IPS-20b (cell line): Measurements from ENCODE around the gene PHF20.
"Not testable (repeated sequence)": the region's sequence is repeated elsewhere in the genome, so short reads cannot be mapped to it uniquely, and the experiment has no call there.

Experiments used
- H3K27ac ChIP-seq: one replicate; pipeline ENCODE4 v1.5.1; 2013; ENCODE audit warnings: low read length
- H3K27me3 ChIP-seq: 2 replicates; pipeline ENCODE4 v1.6.1; 2013; ENCODE audit warnings: mild to moderate bottlenecking, low read length, inconsistent platforms; ENCODE audit not compliant: insufficient read depth
- H3K36me3 ChIP-seq: 2 replicates; pipeline ENCODE4 v1.6.1; 2013; ENCODE audit warnings: low read depth, mild to moderate bottlenecking, inconsistent platforms, low read length, moderate library complexity; ENCODE audit not compliant: insufficient read depth
- H3K4me1 ChIP-seq: 2 replicates; pipeline ENCODE4 v1.6.1; 2013; ENCODE audit warnings: mild to moderate bottlenecking, control low read depth, inconsistent platforms, low read length, moderate library complexity; ENCODE audit not compliant: insufficient read depth
- H3K4me3 ChIP-seq: 2 replicates; pipeline ENCODE4 v1.5.1; 2013; ENCODE audit warnings: mild to moderate bottlenecking, low read length, inconsistent platforms
- H3K9ac ChIP-seq: 2 replicates; pipeline ENCODE4 v1.6.1; 2013; ENCODE audit warnings: low read depth, mild to moderate bottlenecking, inconsistent platforms, low read length, moderate library complexity
- H3K9me3 ChIP-seq: 2 replicates; pipeline ENCODE4 v1.6.1; 2013; ENCODE audit warnings: mild to moderate bottlenecking, low read depth, low read length, inconsistent platforms; ENCODE audit not compliant: insufficient read depth

PHF20 gene

GRCh38 chr20:35895516-35895915, 123.7 kb downstream of the PHF20 start:
- not testable (repeated sequence) for H3K27ac ChIP-seq, H3K4me3 ChIP-seq, H3K27me3 ChIP-seq, H3K9ac ChIP-seq, H3K9me3 ChIP-seq, H3K4me1 ChIP-seq
- H3K36me3 ChIP-seq = peaks cover 18% of the 10 kb centered on the region

GRCh38 chr20:35899064-35899463, 127.2 kb downstream of the PHF20 start:
- H3K4me3 ChIP-seq = no peak overlapping the region
- no peaks in the 10 kb centered on the region for H3K4me1 ChIP-seq
- no peak overlapping the region for H3K27ac ChIP-seq
- peaks cover 30% of the 10 kb centered on the region for H3K36me3 ChIP-seq
- H3K27me3 ChIP-seq = no peaks in the 10 kb centered on the region
- H3K9ac ChIP-seq = no peak overlapping the region
- H3K9me3 ChIP-seq = no peaks in the 10 kb centered on the region

- H3K4me1 ChIP-seq, H3K4me3 ChIP-seq, H3K9me3 ChIP-seq, H3K27ac ChIP-seq, H3K9ac ChIP-seq, H3K27me3 ChIP-seq: not testable (repeated sequence)
- peaks cover 36% of the 10 kb centered on the region for H3K36me3 ChIP-seq
These were observed 129.4 kb downstream of the PHF20 start for GRCh38 chr20:35901230-35901629.

- Histone ChIP-seq H3K4me3 (no peak overlapping the region), H3K9me3 (no peaks in the 10 kb centered on the region), H3K27ac (no peak overlapping the region), H3K9ac (no peak overlapping the region), H3K4me1 (no peaks in the 10 kb centered on the region), H3K36me3 (peaks cover 43% of the 10 kb centered on the region), H3K27me3 (no peaks in the 10 kb centered on the region)
These were observed 130.1 kb downstream of the PHF20 start for GRCh38 chr20:35901678-35902544.

- no peak overlapping the region for H3K27ac ChIP-seq
- H3K4me1 ChIP-seq = peaks cover 6% of the 10 kb centered on the region; the same call in 1 of the 2 replicates
- H3K9ac ChIP-seq = no peak overlapping the region
- peaks cover 49% of the 10 kb centered on the region for H3K36me3 ChIP-seq
- no peaks in the 10 kb centered on the region for H3K27me3 ChIP-seq
- H3K4me3 ChIP-seq = no peak overlapping the region
- no peaks in the 10 kb centered on the region for H3K9me3 ChIP-seq
These were observed 130.7 kb downstream of the PHF20 start for GRCh38 chr20:35902545-35902941.

GRCh38 chr20:35903843-35904242, 132.0 kb downstream of the PHF20 start:
- H3K9me3 ChIP-seq = no peaks in the 10 kb centered on the region
- peaks cover 13% of the 10 kb centered on the region; the same call in 1 of the 2 replicates for H3K4me1 ChIP-seq
- H3K27ac ChIP-seq = no peak overlapping the region

GRCh38 chr20:35904982-35905663, 133.3 kb downstream of the PHF20 start:
- H3K27me3 ChIP-seq = no peaks in the 10 kb centered on the region
- H3K27ac ChIP-seq = no peak overlapping the region
- H3K9ac ChIP-seq = no peak overlapping the region
- no peak overlapping the region for H3K4me3 ChIP-seq
- peaks cover 44% of the 10 kb centered on the region for H3K36me3 ChIP-seq
- no peaks in the 10 kb centered on the region for H3K9me3 ChIP-seq
- H3K4me1 ChIP-seq = peaks cover 13% of the 10 kb centered on the region; the same call in 1 of the 2 replicates

More at GRCh38 chr20:35903843-35904242, 132.0 kb downstream of the PHF20 start:
- Histone ChIP-seq H3K27me3 (no peaks in the 10 kb centered on the region), H3K4me3 (no peak overlapping the region), H3K36me3 (peaks cover 56% of the 10 kb centered on the region), H3K9ac (no peak overlapping the region)

GRCh38 chr20:35907017-35907701, 135.3 kb downstream of the PHF20 start:
- Histone ChIP-seq H3K9me3 (no peaks in the 10 kb centered on the region), H3K4me1 (peaks cover 13% of the 10 kb centered on the region; the same call in 1 of the 2 replicates), H3K4me3 (no peak overlapping the region), H3K36me3 (peaks cover 41% of the 10 kb centered on the region), H3K9ac (no peak overlapping the region; the same call in 1 of the 2 replicates), H3K27me3 (no peaks in the 10 kb centered on the region), H3K27ac (no peak overlapping the region)

GRCh38 chr20:35908007-35908406, 136.2 kb downstream of the PHF20 start:
- Histone ChIP-seq H3K9ac (0 out of 2 replicates have a peak overlapping the region, but pooled peaks have one; percentile 1), H3K27ac (no peak overlapping the region)

GRCh38 chr20:35909176-35909575, 137.4 kb downstream of the PHF20 start:
- Histone ChIP-seq H3K36me3 (peaks cover 41% of the 10 kb centered on the region), H3K27ac (no peak overlapping the region), H3K4me1 (peaks cover 13% of the 10 kb centered on the region; the same call in 1 of the 2 replicates), H3K9me3 (no peaks in the 10 kb centered on the region), H3K4me3 (no peak overlapping the region), H3K9ac (no peak overlapping the region), H3K27me3 (no peaks in the 10 kb centered on the region)

More at GRCh38 chr20:35908007-35908406, 136.2 kb downstream of the PHF20 start:
- Histone ChIP-seq H3K4me1 (peaks cover 13% of the 10 kb centered on the region; the same call in 1 of the 2 replicates), H3K4me3 (no peak overlapping the region), H3K9me3 (no peaks in the 10 kb centered on the region), H3K27me3 (no peaks in the 10 kb centered on the region), H3K36me3 (peaks cover 40% of the 10 kb centered on the region)

GRCh38 chr20:35909796-35910195, 138.0 kb downstream of the PHF20 start:
- Histone ChIP-seq H3K27me3 (no peaks in the 10 kb centered on the region), H3K36me3 (peaks cover 45% of the 10 kb centered on the region), H3K4me1 (peaks cover 13% of the 10 kb centered on the region; the same call in 1 of the 2 replicates), H3K9me3 (no peaks in the 10 kb centered on the region), H3K27ac (no peak overlapping the region), H3K4me3 (no peak overlapping the region), H3K9ac (no peak overlapping the region)
